ENCODE results near the gene DGKD.

The DGKD gene

GRCh38 chr2:233426619-233427342 lies 72.5 kb downstream of the DGKD start:
- DNase-seq (ENCODE audit: low read depth in 1 of 2, low spot score in 1 of 2): peak; percentile 46 to 76

- no peak for DNase-seq (ENCODE audit: low read depth in 1 of 2, low spot score in 1 of 2)
Measured at GRCh38 chr2:233428008-233428407, 73.7 kb downstream of the DGKD start.

DNA sequence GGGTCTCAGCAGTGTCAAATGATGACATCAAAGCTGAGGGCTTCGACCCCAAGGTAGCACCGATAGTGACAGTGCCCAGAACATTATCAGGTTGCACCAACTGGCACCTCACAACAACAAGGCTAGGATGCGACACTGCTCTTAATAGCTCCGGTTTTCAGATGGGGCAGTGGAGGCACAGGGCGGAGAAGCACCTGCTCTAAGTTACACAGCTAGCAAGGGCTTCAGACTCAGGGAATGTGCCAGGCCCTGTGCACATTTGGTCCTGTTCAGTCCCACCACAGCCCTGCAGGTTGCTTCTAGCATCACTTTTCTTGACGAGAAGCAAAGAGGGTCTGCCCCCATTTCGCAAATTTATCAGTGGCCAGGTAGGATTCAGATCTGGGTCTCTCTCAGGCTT lies 74.1 kb downstream of the DGKD start:
- no peak for DNase-seq (ENCODE audit: low read depth in 1 of 2, low spot score in 1 of 2)

- no peak for DNase-seq (ENCODE audit: low read depth in 1 of 2, low spot score in 1 of 2)
Measured at GRCh38 chr2:233429175-233429897, 75.0 kb downstream of the DGKD start.

GRCh38 chr2:233430081-233430480 lies 75.8 kb downstream of the DGKD start:
- DNase-seq (ENCODE audit: low read depth in 1 of 2, low spot score in 1 of 2): no peak

DNA sequence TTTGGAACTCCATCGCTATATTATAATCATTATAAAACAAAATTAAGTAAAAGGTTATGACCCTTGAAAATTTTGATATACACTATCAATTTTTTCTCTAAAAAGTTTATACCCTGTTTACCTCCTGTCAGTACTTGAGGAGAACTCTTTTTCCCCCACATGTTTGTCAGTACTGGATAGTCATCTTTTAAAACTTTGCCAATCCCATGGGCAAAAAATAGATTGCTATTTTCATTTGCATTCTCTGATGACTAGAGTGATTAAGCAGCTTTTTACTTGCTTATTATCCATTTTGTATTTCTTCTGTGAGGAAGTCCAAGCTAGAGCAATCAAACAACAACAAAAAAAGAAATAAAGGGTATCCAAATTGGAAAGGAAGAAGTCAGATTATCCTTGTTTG lies 76.4 kb downstream of the DGKD start:
- DNase-seq (ENCODE audit: low read depth in 1 of 2, low spot score in 1 of 2): no peak

DNA sequence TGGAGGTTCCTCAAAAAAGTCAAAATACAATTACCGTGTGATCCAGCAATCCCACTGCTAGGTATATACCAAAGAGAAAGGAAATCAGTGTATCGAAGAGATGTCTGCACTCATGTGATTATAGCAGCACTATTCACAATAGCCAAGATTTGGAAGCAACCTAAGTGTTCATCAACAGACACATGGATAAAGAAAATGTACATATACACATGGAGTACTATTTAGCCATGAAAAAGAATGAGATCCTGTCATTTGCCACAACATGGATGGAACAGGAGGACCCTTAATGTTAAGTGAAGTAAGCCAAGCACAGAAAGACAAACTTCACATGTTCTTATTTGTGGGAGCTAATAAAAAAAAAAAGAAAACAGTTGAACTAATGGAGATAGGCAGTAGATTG lies 78.7 kb downstream of the DGKD start:
- no peak for DNase-seq (ENCODE audit: low read depth in 1 of 2, low spot score in 1 of 2)

DNA sequence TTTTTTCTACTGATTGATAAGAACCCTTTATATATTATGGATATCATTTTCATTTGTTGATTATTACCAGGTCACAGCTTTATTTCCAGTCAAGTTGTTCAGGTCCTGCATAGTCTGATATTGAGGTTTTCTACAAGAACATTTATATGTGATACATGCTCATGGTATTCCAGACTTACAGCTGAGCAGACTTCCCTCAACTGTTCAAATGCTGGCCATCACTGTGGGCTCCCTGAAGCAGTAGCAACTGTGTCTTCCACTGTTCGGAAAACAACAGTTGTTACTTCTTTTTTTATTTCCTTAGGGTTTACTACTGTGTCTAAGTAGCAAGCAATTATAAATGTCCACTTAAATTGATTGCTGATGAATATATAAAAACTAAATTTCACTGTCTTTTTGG lies 79.5 kb downstream of the DGKD start:
- no peak for DNase-seq (ENCODE audit: low read depth in 1 of 2, low spot score in 1 of 2)

GRCh38 chr2:233434666-233435330 lies 80.5 kb downstream of the DGKD start:
- no peak for DNase-seq (ENCODE audit: low read depth in 1 of 2, low spot score in 1 of 2)

DNA sequence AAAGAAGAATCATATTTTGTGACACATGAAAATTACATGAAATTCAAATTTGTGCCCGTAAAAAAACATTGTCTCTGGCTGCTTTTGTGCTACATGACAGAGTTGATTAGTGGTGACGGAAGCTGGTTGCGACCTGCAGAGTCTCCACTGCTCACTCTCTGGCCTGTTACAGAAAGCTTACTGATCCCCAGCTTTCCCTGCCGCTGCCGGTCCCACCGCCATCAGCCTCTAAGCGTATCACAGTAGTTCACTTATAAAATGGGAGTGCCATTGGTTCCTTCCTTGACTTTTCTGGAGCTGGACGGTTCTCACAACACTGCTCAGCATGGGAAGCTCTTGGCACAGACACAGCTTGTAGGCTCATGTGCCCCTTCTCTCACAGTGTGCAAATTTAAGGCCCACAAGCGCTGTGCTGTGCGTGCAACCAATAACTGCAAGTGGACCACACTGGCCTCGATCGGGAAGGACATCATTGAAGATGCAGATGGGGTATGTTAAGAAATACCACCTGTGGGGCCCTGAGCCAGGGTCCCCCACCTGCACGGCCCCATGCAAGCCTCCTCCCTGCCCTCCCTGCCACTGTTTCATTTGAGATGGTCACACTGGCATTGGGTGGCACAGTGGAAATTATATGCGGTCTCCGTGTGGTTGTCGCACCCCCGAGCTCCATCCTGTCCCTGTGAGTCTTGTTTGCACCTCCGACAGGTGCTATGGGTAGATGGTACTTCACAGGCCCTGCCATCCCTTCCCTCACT lies 81.3 kb downstream of the DGKD start:
- DNase-seq (ENCODE audit: low read depth in 1 of 2, low spot score in 1 of 2): no peak

- DNase-seq (ENCODE audit: low read depth in 1 of 2, low spot score in 1 of 2): no peak
Measured at GRCh38 chr2:233436191-233436581, 81.9 kb downstream of the DGKD start.

DNA sequence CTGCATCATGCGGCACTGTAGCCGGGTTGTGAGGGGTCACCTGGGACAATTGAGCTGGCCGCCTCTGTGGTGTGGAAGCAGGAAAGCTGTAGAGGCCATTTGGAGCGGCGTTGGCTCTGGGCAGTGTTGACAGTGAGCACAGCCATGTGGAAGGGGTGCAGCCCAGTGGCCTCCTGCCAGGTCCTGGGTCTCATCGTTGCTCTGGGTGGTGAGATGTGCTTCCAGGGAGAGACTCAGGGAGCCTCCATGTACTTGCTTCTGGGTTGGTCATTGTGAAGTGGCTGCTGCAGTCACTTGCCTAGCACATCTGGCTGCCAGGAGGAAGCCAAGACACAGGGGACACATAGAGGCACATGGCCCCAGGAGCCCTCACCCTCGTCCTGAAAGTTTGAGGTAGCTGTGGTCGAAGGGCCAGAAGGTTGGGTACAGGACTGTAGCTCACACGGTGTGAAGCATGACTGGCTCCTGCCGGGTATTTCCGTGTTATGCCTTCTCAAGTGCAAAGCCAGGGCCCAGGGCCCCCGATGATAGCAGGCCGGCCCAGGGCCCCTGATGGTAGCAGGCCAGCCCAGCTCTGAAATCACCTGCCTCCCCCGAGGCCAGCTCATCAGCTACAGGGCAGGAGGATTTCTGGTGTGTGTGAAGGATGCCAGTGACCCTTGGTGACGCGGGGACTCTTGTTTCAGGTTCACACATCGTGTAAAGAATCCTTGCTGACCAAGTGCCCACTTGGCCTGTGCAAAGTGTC lies 82.6 kb downstream of the DGKD start:
- no peak for DNase-seq (ENCODE audit: low read depth in 1 of 2, low spot score in 1 of 2)

GRCh38 chr2:233437439-233437955 lies 83.2 kb downstream of the DGKD start:
- DNase-seq (ENCODE audit: low read depth in 1 of 2, low spot score in 1 of 2): no peak

DNA sequence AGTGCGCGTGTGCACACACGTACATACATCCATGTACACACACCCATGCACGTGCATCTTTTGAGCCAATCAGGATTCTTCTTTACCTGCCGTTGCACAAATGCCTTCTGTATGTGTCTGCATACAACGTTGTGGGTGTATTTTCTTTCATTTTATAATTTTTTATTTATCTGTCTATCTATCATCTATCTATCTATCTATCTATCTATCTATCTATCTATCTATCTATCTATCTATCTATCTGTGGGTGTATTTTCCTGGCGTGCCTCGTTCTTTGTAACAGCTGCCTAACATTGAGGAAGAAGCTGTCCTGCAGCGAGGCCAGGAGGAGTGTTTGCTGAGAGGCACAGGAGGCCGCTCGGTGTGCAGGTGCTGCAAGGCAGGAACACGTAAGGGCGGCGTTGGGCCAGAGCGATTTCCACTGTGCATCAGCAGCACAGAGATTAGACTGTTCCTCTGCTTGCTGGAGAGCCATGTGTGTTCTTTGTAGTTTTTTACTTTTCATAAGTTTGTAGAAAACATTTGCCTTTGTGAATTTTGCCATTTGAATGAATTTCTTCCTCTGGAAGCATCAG lies 84.4 kb downstream of the DGKD start:
- DNase-seq (ENCODE audit: low read depth in 1 of 2, low spot score in 1 of 2): no peak

- DNase-seq (ENCODE audit: low read depth in 1 of 2, low spot score in 1 of 2): no peak
Measured at GRCh38 chr2:233439191-233439590, 84.9 kb downstream of the DGKD start.

DNA sequence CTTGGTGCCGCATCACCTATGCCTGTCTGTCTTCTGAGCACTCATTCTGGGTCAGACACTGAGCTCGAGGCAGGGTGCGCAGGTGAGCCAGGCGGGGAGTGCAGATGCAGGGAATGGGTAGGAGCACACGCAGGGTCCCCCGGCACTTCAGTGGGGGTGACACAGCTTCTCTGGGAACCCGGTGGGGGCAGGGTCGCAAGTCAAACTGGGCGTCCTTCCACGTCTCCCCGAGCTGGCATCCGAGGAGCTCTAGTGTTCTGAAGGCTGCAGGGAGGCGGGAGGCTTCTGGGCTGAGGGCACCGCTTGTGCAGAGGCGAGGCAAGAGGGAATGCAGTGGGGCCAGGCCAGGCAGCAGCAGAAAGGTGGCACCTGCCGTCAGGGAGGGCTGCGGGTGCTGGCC lies 86.0 kb downstream of the DGKD start:
- DNase-seq (ENCODE audit: low read depth in 1 of 2, low spot score in 1 of 2): no peak

DNA sequence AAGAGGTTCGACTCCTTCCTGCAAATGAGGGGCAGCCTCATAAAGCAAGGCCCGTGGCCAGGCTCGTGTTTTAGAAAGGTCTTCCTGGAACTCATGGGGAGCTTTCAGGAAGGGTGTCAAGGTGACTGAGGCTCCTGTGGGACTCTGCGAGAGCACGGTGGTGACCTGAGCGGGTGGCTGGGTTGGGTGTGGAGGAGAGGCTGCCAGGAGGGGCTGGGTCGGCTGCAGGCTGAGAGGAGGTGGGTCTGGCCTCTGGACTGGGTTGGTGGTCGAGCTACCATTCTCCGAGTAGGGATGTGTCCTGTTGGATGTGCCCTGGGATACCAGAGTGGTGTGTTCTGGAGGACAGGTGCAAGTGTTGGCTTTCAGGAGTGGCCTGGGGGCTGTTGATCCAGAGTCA lies 86.4 kb downstream of the DGKD start:
- DNase-seq (ENCODE audit: low read depth in 1 of 2, low spot score in 1 of 2): no peak

DNA sequence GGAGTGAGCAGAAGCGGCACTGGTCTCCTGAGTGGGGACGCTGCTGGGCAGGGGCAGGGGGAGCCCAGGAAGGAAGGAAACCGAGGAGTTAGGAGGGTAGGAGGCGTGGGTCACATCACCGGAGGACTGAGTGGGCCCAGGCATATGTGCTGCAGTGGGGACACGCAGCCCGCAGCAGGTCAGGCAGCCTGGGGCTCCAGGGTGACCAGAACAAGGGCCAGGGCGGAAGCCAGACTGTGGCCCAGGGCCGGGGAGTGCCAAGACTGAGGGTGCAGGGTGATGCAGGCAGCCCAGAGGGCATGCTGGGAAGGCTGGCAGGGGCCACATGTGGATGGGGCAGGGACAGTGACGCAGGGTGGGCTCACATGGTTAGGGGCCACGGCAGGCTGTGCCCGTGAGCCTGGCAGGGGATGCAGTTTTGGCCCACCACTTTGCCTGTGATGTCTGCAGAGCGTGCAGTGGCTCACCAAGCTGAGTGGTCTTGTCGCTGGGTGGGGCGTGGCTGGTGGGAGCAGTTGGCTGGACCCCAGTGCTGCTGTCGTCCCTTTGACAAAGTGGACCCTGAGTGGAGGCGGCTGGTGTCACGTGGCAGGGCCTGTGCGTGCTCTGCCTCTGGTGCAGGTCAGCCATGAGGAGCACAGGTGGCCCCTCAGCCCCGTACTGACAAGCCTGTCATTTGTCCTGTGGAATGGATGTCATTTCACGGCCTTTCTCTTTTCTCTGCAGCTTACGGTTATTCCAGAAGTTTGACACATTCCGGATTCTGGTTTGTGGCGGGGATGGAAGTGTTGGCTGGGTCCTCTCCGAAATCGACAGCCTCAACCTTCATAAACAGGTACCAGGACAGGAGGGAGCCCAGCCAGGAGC lies 87.1 kb downstream of the DGKD start:
- DNase-seq (ENCODE audit: low read depth in 1 of 2, low spot score in 1 of 2): no peak

- DNase-seq (ENCODE audit: low read depth in 1 of 2, low spot score in 1 of 2): no peak
Measured at GRCh38 chr2:233442028-233442310, 87.7 kb downstream of the DGKD start.

Data from activated CD4-positive, alpha-beta T cell treated with anti-CD3 and anti-CD28 coated beads, Interleukin-2, amount 50 U/mL, for 24 hours (primary cell).